C4-2B (cell line): ENCODE data around the gene ELL2.

Source experiments
- CTCF ChIP-seq: fragments of 450-650 bp; conservative IDR thresholded peaks from 2 replicates; pipeline ENCODE4 v1.5.1; 2017; ENCODE audit warnings: mild to moderate bottlenecking
- ZFX ChIP-seq: fragments of 450-650 bp; IDR thresholded peaks from 2 replicates; pipeline ENCODE4 v1.6.1; 2017

GRCh38 chr5:95962475-95962773 is 773 bp upstream of the ELL2 start:
- no peak for TF ChIP-seq CTCF
- TF ChIP-seq ZFX: no peak
